Gastroesophageal sphincter (tissue), 3 donors: ENCODE data around the gene MSH5.

Source experiments
- EP300 ChIP-seq: sonication (generic); formaldehyde crosslinking; IDR thresholded peaks from one replicate; pipeline ENCODE4 v1.6.1; 2017; ENCODE audit warnings: antibody characterized with exemption, mild to moderate bottlenecking
- POLR2AphosphoS5 ChIP-seq: sonication (generic); formaldehyde crosslinking; IDR thresholded peaks from one replicate; pipeline ENCODE4 v1.6.1; 2017; ENCODE audit warnings: antibody characterized with exemption
- TF ChIP-seq, protein P1 (sequence below), 4 experiments: fragments of 200-600 bp in 2 of 4; fragments of 450-650 bp in 2 of 4; sonication (generic) in 1 of 4; IDR thresholded peaks; one replicate each; pipeline ENCODE4 v1.5.1; 2017 to 2019; ENCODE audit warnings: antibody characterized with exemption in 4 of 4, mild to moderate bottlenecking in 2 of 4, moderate library complexity in 2 of 4

DNA sequence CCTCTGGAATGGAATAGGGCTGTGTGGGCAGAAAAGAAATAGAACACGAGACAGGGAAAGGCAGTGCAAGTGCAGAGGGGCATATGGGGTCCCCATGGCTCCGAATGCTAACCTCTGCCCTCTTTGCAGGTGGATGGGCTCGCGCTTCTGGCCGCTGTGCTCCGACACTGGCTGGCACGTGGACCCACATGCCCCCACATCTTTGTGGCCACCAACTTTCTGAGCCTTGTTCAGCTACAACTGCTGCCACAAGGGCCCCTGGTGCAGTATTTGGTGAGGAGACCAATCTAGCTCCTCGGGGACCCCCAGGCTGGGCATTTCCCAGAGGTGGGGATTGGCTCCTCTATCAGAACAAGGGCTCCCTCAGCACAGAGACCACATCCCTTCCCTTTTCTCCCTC, 21.5 kb downstream of the MSH5 start:
- no peak for TF ChIP-seq POLR2AphosphoS5
- TF ChIP-seq, protein P1, sequence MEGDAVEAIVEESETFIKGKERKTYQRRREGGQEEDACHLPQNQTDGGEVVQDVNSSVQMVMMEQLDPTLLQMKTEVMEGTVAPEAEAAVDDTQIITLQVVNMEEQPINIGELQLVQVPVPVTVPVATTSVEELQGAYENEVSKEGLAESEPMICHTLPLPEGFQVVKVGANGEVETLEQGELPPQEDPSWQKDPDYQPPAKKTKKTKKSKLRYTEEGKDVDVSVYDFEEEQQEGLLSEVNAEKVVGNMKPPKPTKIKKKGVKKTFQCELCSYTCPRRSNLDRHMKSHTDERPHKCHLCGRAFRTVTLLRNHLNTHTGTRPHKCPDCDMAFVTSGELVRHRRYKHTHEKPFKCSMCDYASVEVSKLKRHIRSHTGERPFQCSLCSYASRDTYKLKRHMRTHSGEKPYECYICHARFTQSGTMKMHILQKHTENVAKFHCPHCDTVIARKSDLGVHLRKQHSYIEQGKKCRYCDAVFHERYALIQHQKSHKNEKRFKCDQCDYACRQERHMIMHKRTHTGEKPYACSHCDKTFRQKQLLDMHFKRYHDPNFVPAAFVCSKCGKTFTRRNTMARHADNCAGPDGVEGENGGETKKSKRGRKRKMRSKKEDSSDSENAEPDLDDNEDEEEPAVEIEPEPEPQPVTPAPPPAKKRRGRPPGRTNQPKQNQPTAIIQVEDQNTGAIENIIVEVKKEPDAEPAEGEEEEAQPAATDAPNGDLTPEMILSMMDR (IDR thresholded peaks at IDR 0.05): no peak
- TF ChIP-seq EP300: no peak
